GM06990 (cell line): ENCODE measurements around the gene RIMS4.

Experiments used
- DNase-seq: peaks from one replicate; pipeline ENCODE4 v3.0.0-alpha.2; 2011; ENCODE audit not compliant: insufficient read length; ENCODE audit errors: extremely low read depth
- H3K27me3 ChIP-seq: replicated peaks from 2 replicates; pipeline ENCODE4 v1.6.0; 2011; ENCODE audit warnings: low read length; ENCODE audit not compliant: control insufficient read depth, insufficient read depth
- H3K36me3 ChIP-seq: 2 replicates; pipeline ENCODE4 v1.5.1; 2011; ENCODE audit warnings: low read length; ENCODE audit not compliant: control insufficient read depth, insufficient read depth
- H3K4me3 ChIP-seq: replicated peaks from 2 replicates; pipeline ENCODE4 v1.5.1; 2011; ENCODE audit warnings: low read depth, mild to moderate bottlenecking, control low read depth, low read length
- TF ChIP-seq, protein P1 (sequence below): IDR thresholded peaks from 2 replicates; pipeline ENCODE4 v1.5.1; 2011; ENCODE audit warnings: low read length, control low read depth, mild to moderate bottlenecking, inconsistent platforms; ENCODE audit not compliant: insufficient read depth, poor library complexity, severe bottlenecking

The RIMS4 gene

GRCh38 chr20:44795836-44796235 is 14.5 kb downstream of the RIMS4 start:
- Histone ChIP-seq H3K4me3 (no peak overlapping the region), H3K36me3 (no peaks in the 10 kb centered on the region), H3K27me3 (no peaks in the 10 kb centered on the region; the same call in 1 of the 2 replicates)
- no peak for DNase-seq
- TF ChIP-seq, protein P1, sequence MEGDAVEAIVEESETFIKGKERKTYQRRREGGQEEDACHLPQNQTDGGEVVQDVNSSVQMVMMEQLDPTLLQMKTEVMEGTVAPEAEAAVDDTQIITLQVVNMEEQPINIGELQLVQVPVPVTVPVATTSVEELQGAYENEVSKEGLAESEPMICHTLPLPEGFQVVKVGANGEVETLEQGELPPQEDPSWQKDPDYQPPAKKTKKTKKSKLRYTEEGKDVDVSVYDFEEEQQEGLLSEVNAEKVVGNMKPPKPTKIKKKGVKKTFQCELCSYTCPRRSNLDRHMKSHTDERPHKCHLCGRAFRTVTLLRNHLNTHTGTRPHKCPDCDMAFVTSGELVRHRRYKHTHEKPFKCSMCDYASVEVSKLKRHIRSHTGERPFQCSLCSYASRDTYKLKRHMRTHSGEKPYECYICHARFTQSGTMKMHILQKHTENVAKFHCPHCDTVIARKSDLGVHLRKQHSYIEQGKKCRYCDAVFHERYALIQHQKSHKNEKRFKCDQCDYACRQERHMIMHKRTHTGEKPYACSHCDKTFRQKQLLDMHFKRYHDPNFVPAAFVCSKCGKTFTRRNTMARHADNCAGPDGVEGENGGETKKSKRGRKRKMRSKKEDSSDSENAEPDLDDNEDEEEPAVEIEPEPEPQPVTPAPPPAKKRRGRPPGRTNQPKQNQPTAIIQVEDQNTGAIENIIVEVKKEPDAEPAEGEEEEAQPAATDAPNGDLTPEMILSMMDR = no peak

GRCh38 chr20:44792796-44793195 is 17.6 kb downstream of the RIMS4 start:
- Histone ChIP-seq H3K36me3 (no peaks in the 10 kb centered on the region), H3K27me3 (no peaks in the 10 kb centered on the region; the same call in 1 of the 2 replicates)
- TF ChIP-seq, protein P1 = no peak

DNA sequence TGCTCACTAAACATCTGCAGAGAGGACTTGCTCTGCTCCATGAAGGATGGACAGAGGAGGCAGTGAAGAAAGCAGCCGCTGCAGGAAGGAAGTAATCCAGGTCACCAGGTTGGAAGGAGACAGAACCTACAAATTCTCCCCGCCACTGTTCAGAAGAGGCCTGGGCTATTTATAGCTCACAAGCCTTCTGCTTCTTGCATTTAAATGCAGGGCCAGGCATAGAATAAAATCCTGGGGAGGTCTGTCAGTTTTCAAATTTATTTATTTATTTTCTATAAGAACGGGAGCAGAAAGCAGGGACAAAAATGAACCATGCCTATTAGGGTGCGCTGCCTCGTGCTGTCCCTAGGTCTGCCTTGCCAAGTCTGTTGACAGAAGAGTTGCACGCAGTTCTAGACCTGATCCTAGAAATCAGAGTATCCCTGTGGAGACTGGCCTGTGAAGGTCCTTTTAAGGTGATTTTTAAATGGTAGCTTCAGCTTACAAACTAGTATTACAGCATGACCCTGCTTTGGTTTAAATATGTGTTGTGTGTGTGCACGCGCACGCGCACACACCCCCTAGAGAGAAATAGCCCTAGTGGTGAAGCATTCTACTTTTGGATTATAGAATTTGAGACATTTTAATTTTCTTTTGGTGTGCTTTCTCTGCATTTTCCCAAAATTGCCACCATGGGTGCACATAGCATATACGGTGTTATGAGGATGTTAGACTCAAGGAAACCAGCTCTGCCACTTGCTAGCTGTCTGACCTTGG is 19.5 kb downstream of the RIMS4 start:
- H3K4me3 ChIP-seq = no peak overlapping the region
- no peaks in the 10 kb centered on the region; the same call in 1 of the 2 replicates for H3K27me3 ChIP-seq
- DNase-seq = no peak
- no peaks in the 10 kb centered on the region for H3K36me3 ChIP-seq
- TF ChIP-seq, protein P1 = no peak

More at GRCh38 chr20:44792796-44793195, 17.6 kb downstream of the RIMS4 start:
- no peak for DNase-seq
- H3K4me3 ChIP-seq = no peak overlapping the region

DNA sequence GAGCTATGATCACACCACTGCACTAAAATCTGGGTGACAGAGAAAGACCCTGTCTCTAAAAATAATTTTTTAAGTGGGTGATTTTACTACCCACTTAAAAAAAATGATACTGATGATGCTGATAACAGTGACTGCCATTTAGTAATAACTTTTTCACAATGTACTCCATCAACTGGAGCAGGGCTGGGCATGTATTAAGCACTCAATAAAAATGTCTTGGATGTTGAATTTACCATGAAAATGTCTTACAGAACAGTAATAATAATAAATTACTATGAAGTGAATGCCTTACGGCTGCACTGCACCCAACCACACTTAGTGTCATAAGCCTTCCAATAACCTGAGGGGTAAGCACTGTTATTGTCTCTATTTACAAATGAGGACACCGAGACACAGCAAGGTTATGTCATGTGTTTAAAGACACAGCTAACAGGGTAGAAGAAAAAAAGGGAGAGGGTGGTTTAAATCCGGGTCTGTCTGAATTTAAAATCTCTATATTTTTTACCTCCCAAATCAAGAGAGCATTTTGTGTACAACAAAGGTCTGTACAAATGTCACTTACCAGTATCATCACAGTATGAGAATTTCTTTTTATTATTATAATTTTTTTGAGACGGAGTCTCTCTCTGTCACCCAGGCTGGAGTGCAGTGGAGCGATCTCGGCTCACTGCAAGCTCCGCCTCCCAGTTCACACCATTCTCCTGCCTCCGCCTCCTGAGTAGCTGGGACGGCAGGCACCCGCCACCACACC is 21.5 kb downstream of the RIMS4 start:
- Histone ChIP-seq H3K4me3 (no peak overlapping the region), H3K36me3 (no peaks in the 10 kb centered on the region), H3K27me3 (no peaks in the 10 kb centered on the region; the same call in 1 of the 2 replicates)
- DNase-seq = no peak
- TF ChIP-seq, protein P1 = no peak

DNA sequence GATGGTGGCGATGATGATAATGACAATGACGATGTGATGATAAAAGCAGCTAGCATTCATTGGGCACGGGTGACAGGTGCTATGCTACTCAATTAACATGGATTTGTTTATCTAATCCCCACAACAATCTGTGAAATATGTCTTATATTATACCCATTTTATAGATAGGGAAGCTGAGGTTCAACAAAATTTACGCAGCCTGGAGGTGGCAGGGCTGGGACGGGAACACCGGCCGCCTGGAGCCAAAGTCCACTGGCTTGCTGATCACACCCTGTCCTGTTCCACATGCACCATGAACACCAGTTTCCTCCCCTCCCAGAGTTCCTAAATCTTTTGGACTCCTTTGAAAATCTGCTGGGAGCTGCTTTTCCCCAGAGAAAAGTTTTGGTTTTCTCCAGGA is 23.0 kb downstream of the RIMS4 start:
- no peaks in the 10 kb centered on the region; the same call in 1 of the 2 replicates for H3K27me3 ChIP-seq
- TF ChIP-seq, protein P1 = no peak
- no peak for DNase-seq
- H3K36me3 ChIP-seq = no peaks in the 10 kb centered on the region
- H3K4me3 ChIP-seq = no peak overlapping the region
